Mesendoderm (in vitro differentiated cells): Measurements from ENCODE around the gene ELP2.
"Not testable (repeated sequence)": the region's sequence is repeated elsewhere in the genome, so short reads cannot be mapped to it uniquely, and the experiment has no call there.

Experiments
- DNase-seq: peaks from one replicate; pipeline ENCODE4 v3.0.0; 2013
- H2AK5ac ChIP-seq: 2 replicates; pipeline ENCODE4 v1.6.1; 2013; ENCODE audit warnings: low read length, inconsistent platforms
- H2BK120ac ChIP-seq: 2 replicates; pipeline ENCODE4 v1.6.1; 2013; ENCODE audit warnings: low read depth, mild to moderate bottlenecking, low read length, moderate library complexity, mixed read lengths
- H2BK15ac ChIP-seq: replicated peaks from 2 replicates; pipeline ENCODE4 v1.6.1; 2013; ENCODE audit warnings: low read depth, mild to moderate bottlenecking, moderate library complexity
- H2BK5ac ChIP-seq: 2 replicates; pipeline ENCODE4 v1.6.1; 2013; ENCODE audit warnings: low read length, inconsistent platforms
- H3K18ac ChIP-seq: 2 replicates; pipeline ENCODE4 v1.6.1; 2013; ENCODE audit warnings: mild to moderate bottlenecking, low read length, mixed read lengths
- H3K23ac ChIP-seq: one replicate; pipeline ENCODE4 v1.6.1; 2013; ENCODE audit warnings: low read length
- H3K27ac ChIP-seq: 2 replicates; pipeline ENCODE4 v1.5.1; 2013; ENCODE audit warnings: low read depth, mild to moderate bottlenecking, inconsistent platforms, low read length, moderate library complexity
- H3K27me3 ChIP-seq: 2 replicates; pipeline ENCODE4 v1.6.1; 2013; ENCODE audit warnings: low read length, control low read depth, mild to moderate bottlenecking, inconsistent platforms; ENCODE audit not compliant: insufficient read depth, poor library complexity
- H3K36me3 ChIP-seq: 2 replicates; pipeline ENCODE4 v1.6.1; 2013; ENCODE audit warnings: low read length, inconsistent platforms; ENCODE audit not compliant: control insufficient read depth, insufficient read depth
- H3K4ac ChIP-seq: one replicate; pipeline ENCODE4 v1.6.1; 2013; ENCODE audit warnings: low read depth, mild to moderate bottlenecking, low read length, moderate library complexity
- H3K4me1 ChIP-seq: 2 replicates; pipeline ENCODE4 v1.6.1; 2013; ENCODE audit warnings: low read depth, low read length, inconsistent platforms; ENCODE audit not compliant: control insufficient read depth
- H3K4me2 ChIP-seq: 2 replicates; pipeline ENCODE4 v1.6.1; 2013; ENCODE audit warnings: low read length
- H3K4me3 ChIP-seq: 2 replicates; pipeline ENCODE4 v1.5.1; 2013; ENCODE audit warnings: mild to moderate bottlenecking, low read length
- H3K56ac ChIP-seq: one replicate; pipeline ENCODE4 v1.6.1; 2013; ENCODE audit warnings: low read length
- H3K79me1 ChIP-seq: 2 replicates; pipeline ENCODE4 v1.6.1; 2013; ENCODE audit warnings: low read length, inconsistent platforms
- H3K79me2 ChIP-seq: 2 replicates; pipeline ENCODE4 v1.6.1; 2013; ENCODE audit warnings: mild to moderate bottlenecking, low read length; ENCODE audit not compliant: control insufficient read depth, insufficient read depth
- H3K9ac ChIP-seq: 2 replicates; pipeline ENCODE4 v1.6.1; 2013; ENCODE audit warnings: low read length, inconsistent platforms
- H4K5ac ChIP-seq: one replicate; pipeline ENCODE4 v1.6.1; 2013; ENCODE audit warnings: low read length
- H4K8ac ChIP-seq: one replicate; pipeline ENCODE4 v1.6.1; 2013; ENCODE audit warnings: low read depth, mild to moderate bottlenecking, control low read depth, low read length, moderate library complexity
- WGBS: extraction: QIAGEN DNeasy Blood & Tissue Kit; methylation state at CpG from one replicate; pipeline ENCODE4 v1.1.7; 2013; ENCODE audit warnings: low lambda C conversion rate, missing lambda C conversion rate; ENCODE audit not compliant: insufficient coverage; ENCODE audit errors: extremely low coverage; 5-methylcytosine and 5-hydroxymethylcytosine counted together

ELP2 gene

DNA sequence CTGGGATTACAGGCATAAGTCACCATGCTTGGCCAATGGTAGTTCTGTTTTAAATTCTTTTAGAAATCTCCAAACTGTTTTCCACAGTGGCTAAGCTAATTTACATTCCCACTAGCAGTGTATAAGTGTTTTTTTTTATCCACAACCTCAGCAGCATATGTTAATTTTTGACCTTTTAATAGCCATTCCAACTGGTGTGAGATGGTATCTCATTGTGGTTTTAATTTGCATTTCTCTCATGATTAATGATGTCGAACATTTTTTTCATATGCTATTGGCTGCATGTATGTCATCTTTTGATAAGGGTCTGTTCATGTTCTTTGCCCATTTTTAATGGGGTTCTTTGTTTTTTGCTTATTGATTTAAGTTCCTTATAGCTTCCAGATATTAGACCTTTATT lies 77.6 kb downstream of the ELP2 start:
- no peak overlapping the region for H2BK5ac ChIP-seq

DNA sequence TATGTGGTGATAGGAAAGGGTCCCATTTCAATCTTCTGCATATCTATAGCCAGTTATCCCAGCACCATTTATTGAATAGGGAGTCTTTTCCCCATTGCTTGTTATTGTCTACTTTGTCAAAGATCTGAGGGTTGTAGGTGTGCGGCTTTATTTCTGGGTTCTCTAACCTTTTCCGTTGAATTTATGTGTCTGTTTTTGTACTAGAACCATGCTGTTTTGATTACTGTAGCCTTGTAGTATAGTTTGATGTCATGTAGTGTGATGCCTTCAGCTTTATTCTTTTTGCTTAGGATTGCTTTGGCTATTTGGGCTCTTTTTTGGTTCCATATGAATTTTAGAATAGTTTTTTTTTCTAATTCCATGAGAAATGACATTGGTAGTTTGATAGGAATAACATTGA lies 78.3 kb downstream of the ELP2 start:
- no CpG with 5 or more reads among the region's 2 CpGs for WGBS
- not testable (repeated sequence) for H3K4me1 ChIP-seq

More for the DNA sequence above, 77.6 kb downstream of the ELP2 start:
- Histone ChIP-seq H2AK5ac (no peak overlapping the region), H3K23ac (no peak overlapping the region), H2BK120ac (no peak overlapping the region), H3K56ac (no peak overlapping the region), H3K27me3 (no peaks in the 10 kb centered on the region), H3K9ac (no peak overlapping the region), H4K5ac (no peak overlapping the region), H4K8ac (no peak overlapping the region), H3K18ac (no peak overlapping the region), H3K4ac (no peak overlapping the region), H3K4me1 (no peaks in the 10 kb centered on the region), H2BK15ac (no peak overlapping the region), H3K79me1 (no peaks in the 10 kb centered on the region), H3K36me3 (no peaks in the 10 kb centered on the region), H3K4me2 (no peak overlapping the region), H3K27ac (no peak overlapping the region), H3K4me3 (no peak overlapping the region), H3K79me2 (no peaks in the 10 kb centered on the region)
- no peak for DNase-seq
- WGBS: no CpG with 5 or more reads among the region's 1 CpG

DNA sequence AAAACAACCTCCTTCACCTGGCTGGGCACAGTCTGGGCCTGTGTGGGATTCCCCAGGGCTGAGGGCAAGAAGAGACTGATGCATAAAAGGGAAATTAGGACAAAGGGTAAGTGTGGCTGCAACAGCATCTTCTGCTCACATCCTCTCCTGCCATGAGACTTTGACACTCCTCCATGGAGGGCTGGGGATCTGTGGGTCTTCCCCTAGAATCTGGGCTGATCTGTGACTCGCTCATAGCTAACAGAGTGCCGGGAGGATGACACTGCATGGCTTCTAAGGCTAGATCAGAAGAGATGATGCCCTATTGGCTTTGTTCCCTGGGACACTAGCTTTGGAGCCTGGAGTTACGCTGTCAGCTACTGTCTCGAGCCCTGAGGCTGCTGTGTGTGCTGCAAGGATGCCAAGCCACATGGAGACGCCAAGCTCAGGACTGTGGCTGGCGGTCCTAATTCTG lies 81.9 kb downstream of the ELP2 start:
- Histone ChIP-seq H2BK15ac (no peak overlapping the region), H4K5ac (no peak overlapping the region), H3K4ac (no peak overlapping the region), H3K23ac (no peak overlapping the region), H3K56ac (no peak overlapping the region), H3K18ac (no peak overlapping the region), H3K4me3 (no peak overlapping the region), H3K4me1 (no peaks in the 10 kb centered on the region), H3K9ac (no peak overlapping the region), H3K4me2 (no peak overlapping the region), H3K27ac (no peak overlapping the region), H3K36me3 (no peaks in the 10 kb centered on the region), H2AK5ac (no peak overlapping the region), H2BK5ac (no peak overlapping the region), H2BK120ac (no peak overlapping the region), H3K79me2 (no peaks in the 10 kb centered on the region), H3K79me1 (no peaks in the 10 kb centered on the region), H3K27me3 (no peaks in the 10 kb centered on the region), H4K8ac (no peak overlapping the region)
- DNase-seq: no peak
- WGBS: no CpG with 5 or more reads among the region's 6 CpGs

More for the DNA sequence above, 78.3 kb downstream of the ELP2 start:
- not testable (repeated sequence) for H3K4ac ChIP-seq, H3K27ac ChIP-seq, H2BK5ac ChIP-seq, H3K56ac ChIP-seq, H3K4me2 ChIP-seq, H4K8ac ChIP-seq, H3K79me1 ChIP-seq, H2BK15ac ChIP-seq, H4K5ac ChIP-seq, H3K36me3 ChIP-seq, H3K4me3 ChIP-seq, H2BK120ac ChIP-seq, H3K23ac ChIP-seq, H2AK5ac ChIP-seq, H3K27me3 ChIP-seq, DNase-seq, H3K9ac ChIP-seq, H3K79me2 ChIP-seq, H3K18ac ChIP-seq

DNA sequence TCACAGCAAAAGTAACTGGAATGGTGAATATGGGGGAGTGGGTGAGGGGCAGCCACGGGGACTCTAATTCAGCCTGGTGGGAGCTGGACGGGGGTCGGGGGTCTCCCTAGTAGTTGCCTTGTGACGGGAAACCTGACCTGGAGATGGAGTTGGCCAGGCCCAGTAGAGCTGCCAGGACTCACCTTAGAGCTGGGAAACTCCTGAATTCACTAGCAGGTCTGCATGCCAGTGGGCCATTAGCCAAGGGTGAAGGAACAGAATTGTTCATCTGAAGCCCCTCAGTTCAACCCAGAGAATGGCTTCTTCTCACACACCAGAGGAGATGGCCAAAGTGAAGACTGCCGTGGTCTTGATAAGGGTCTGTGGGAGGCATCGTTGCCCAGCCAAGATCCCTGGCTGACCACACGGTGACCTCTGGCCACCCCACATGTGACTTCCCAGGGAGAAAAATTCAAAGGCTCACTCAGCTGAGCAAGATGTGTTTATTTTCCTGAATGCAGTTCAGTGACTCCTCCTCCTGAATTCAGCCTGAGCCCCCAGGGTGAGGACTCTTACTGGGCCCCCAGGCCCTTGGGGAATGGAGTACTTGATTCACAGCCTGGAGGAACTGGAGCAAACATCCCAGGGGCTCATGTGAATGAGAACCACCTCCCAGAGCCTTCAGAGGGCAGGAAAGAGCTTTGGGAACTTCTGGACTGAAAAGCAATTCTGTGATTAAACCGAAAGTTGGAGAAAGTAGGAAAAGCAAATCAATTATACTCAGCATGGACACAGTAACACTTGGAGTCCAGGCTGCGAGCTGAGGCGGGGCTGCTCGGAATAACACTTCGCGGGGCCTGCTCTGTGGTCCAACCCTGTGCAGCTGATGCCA lies 82.8 kb downstream of the ELP2 start:
- H3K4me3 ChIP-seq: no peak overlapping the region
- H2BK15ac ChIP-seq: no peak overlapping the region
- H3K56ac ChIP-seq: no peak overlapping the region

DNA sequence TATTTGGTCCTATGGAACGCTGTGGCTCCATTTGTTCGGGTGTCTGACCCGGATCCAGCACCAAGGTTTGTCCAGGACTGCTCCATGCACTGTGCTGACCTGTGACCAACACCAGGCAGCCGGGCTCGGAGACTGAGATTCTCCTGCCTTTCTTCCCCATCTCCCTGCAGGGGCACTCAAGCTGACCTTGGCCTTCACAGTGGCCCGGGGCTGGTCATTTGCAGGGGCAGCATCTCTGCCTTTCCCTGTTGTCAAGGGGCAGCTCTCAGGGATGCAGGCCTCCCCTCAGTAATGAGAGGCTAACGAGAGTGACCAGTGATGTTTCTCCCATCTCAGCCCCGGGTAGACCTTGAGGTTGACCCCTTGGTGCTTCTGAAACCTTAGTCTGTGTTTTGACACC lies 85.1 kb downstream of the ELP2 start:
- no peak overlapping the region for H2AK5ac ChIP-seq
- H3K18ac ChIP-seq: no peak overlapping the region
- no peak overlapping the region for H3K4me2 ChIP-seq
- no peak overlapping the region for H3K27ac ChIP-seq
- H3K36me3 ChIP-seq: no peaks in the 10 kb centered on the region
- no peak for DNase-seq
- H3K56ac ChIP-seq: no peak overlapping the region
- H3K27me3 ChIP-seq: no peaks in the 10 kb centered on the region
- no peak overlapping the region for H2BK120ac ChIP-seq
- H2BK5ac ChIP-seq: no peak overlapping the region
- no peaks in the 10 kb centered on the region for H3K4me1 ChIP-seq
- H2BK15ac ChIP-seq: no peak overlapping the region
- WGBS: no CpG with 5 or more reads among the region's 8 CpGs
- no peaks in the 10 kb centered on the region for H3K79me2 ChIP-seq
- H3K4ac ChIP-seq: no peak overlapping the region
- H3K79me1 ChIP-seq: no peaks in the 10 kb centered on the region
- no peak overlapping the region for H3K9ac ChIP-seq
- H4K8ac ChIP-seq: no peak overlapping the region
- no peak overlapping the region for H4K5ac ChIP-seq
- no peak overlapping the region for H3K23ac ChIP-seq
- H3K4me3 ChIP-seq: no peak overlapping the region

More for the DNA sequence above, 82.8 kb downstream of the ELP2 start:
- H4K8ac ChIP-seq: no peak overlapping the region
- no peak overlapping the region for H3K4ac ChIP-seq
- H3K4me2 ChIP-seq: no peak overlapping the region
- DNase-seq: no peak
- H3K23ac ChIP-seq: no peak overlapping the region
- H3K36me3 ChIP-seq: no peaks in the 10 kb centered on the region
- H4K5ac ChIP-seq: no peak overlapping the region
- no peaks in the 10 kb centered on the region for H3K79me1 ChIP-seq
- no peak overlapping the region for H2BK120ac ChIP-seq
- H3K27me3 ChIP-seq: no peaks in the 10 kb centered on the region
- WGBS: no CpG with 5 or more reads among the region's 13 CpGs
- H2AK5ac ChIP-seq: no peak overlapping the region
- no peak overlapping the region for H3K9ac ChIP-seq
- no peaks in the 10 kb centered on the region for H3K79me2 ChIP-seq
- no peak overlapping the region for H3K18ac ChIP-seq
- H3K27ac ChIP-seq: no peak overlapping the region
- H3K4me1 ChIP-seq: no peaks in the 10 kb centered on the region
- H2BK5ac ChIP-seq: no peak overlapping the region
